DOHH2 (cell line): Measurements from ENCODE around the gene UBE2QL1.

ENCODE experiments used
- H3F3A ChIP-seq: fragments of 200-600 bp; sonication (generic), shearing (Covaris generic); 2 replicates; pipeline ENCODE4 v1.6.0; 2016; ENCODE audit warnings: antibody characterized with exemption, mild to moderate bottlenecking; ENCODE audit not compliant: control insufficient read depth, insufficient read depth
- H3K27ac ChIP-seq: fragments of 200-600 bp; sonication (generic); 2 replicates; pipeline ENCODE4 v1.5.1; 2014; ENCODE audit warnings: low read depth, mild to moderate bottlenecking, low read length, moderate library complexity
- H3K27me3 ChIP-seq: fragments of 200-600 bp; sonication (generic); 2 replicates; pipeline ENCODE4 v1.6.1; 2014; ENCODE audit warnings: mild to moderate bottlenecking, low read length, mixed read lengths; ENCODE audit not compliant: control insufficient read depth
- H3K36me3 ChIP-seq: fragments of 200-600 bp; sonication (generic); 2 replicates; pipeline ENCODE4 v1.6.1; 2014; ENCODE audit warnings: mild to moderate bottlenecking, low read length, moderate library complexity, mixed read lengths; ENCODE audit not compliant: control insufficient read depth
- H3K4me1 ChIP-seq: fragments of 200-600 bp; sonication (generic); 2 replicates; pipeline ENCODE4 v1.6.1; 2014; ENCODE audit warnings: mild to moderate bottlenecking, low read length, mixed read lengths; ENCODE audit not compliant: control insufficient read depth
- H3K4me2 ChIP-seq: fragments of 200-600 bp; sonication (generic); 2 replicates; pipeline ENCODE4 v1.6.0; 2014; ENCODE audit warnings: mild to moderate bottlenecking, low read length, moderate library complexity
- H3K4me3 ChIP-seq: fragments of 200-600 bp; sonication (generic); 2 replicates; pipeline ENCODE4 v1.5.1; 2014; ENCODE audit warnings: mild to moderate bottlenecking, low read length, mixed read lengths
- H3K79me2 ChIP-seq: fragments of 200-600 bp; sonication (generic); 2 replicates; pipeline ENCODE4 v1.6.1; 2014; ENCODE audit warnings: mild to moderate bottlenecking, low read length, mixed read lengths; ENCODE audit not compliant: control insufficient read depth
- H3K9me2 ChIP-seq: fragments of 200-600 bp; sonication (generic); replicated peaks from 2 replicates; pipeline ENCODE4 v1.6.1; 2014; ENCODE audit warnings: mild to moderate bottlenecking, low read length, mixed read lengths; ENCODE audit not compliant: control insufficient read depth
- H3K9me3 ChIP-seq: fragments of 200-600 bp; sonication (generic); 2 replicates; pipeline ENCODE4 v1.6.1; 2014; ENCODE audit warnings: antibody characterized with exemption, low read length, mixed read lengths; ENCODE audit not compliant: control insufficient read depth, insufficient read depth
- H4K20me1 ChIP-seq: fragments of 200-600 bp; sonication (generic); 2 replicates; pipeline ENCODE4 v1.6.0; 2014; ENCODE audit warnings: low read depth, mild to moderate bottlenecking, antibody characterized with exemption, low read length, moderate library complexity; ENCODE audit not compliant: control insufficient read depth, insufficient read depth
- CTCF ChIP-seq: fragments of 200-600 bp; sonication (generic); IDR thresholded peaks from one replicate; pipeline ENCODE4 v1.5.1; 2014; ENCODE audit warnings: antibody characterized with exemption, mild to moderate bottlenecking, low read depth, low read length; ENCODE audit not compliant: poor library complexity, severe bottlenecking
- EZH2phosphoT487 ChIP-seq: fragments of 200-600 bp; sonication (generic); IDR thresholded peaks from 2 replicates; pipeline ENCODE4 v1.6.1; 2017; ENCODE audit warnings: borderline replicate concordance, mild to moderate bottlenecking, antibody characterized with exemption, low read length, moderate library complexity, mixed read lengths

The UBE2QL1 gene

GRCh38 chr5:6456766-6457370 is 8.2 kb downstream of the UBE2QL1 start:
- TF ChIP-seq CTCF (no peak), EZH2phosphoT487 (no peak)
- Histone ChIP-seq H3K4me1 (no peaks in the 10 kb centered on the region), H3K36me3 (no peaks in the 10 kb centered on the region)

GRCh38 chr5:6457592-6457991 is 8.9 kb downstream of the UBE2QL1 start:
- Histone ChIP-seq H3K9me3 (no peaks in the 10 kb centered on the region), H3K9me2 (no peaks in the 10 kb centered on the region)

More at GRCh38 chr5:6456766-6457370, 8.2 kb downstream of the UBE2QL1 start:
- no peak overlapping the region for H3K4me3 ChIP-seq
- no peak overlapping the region for H3K4me2 ChIP-seq
- no peaks in the 10 kb centered on the region for H3F3A ChIP-seq
- H3K9me3 ChIP-seq = no peaks in the 10 kb centered on the region
- H3K27ac ChIP-seq = no peak overlapping the region
- H3K79me2 ChIP-seq = no peaks in the 10 kb centered on the region
- no peaks in the 10 kb centered on the region for H4K20me1 ChIP-seq
- peaks cover 3% of the 10 kb centered on the region for H3K27me3 ChIP-seq
- H3K9me2 ChIP-seq = no peaks in the 10 kb centered on the region

GRCh38 chr5:6458833-6459232 is 10.2 kb downstream of the UBE2QL1 start:
- Histone ChIP-seq H3K4me1 (no peaks in the 10 kb centered on the region), H3K4me2 (no peak overlapping the region), H3K9me2 (no peaks in the 10 kb centered on the region), H3K27me3 (no peaks in the 10 kb centered on the region; the same call in 1 of the 2 replicates), H3K9me3 (no peaks in the 10 kb centered on the region), H3K4me3 (no peak overlapping the region), H3K79me2 (no peaks in the 10 kb centered on the region), H4K20me1 (no peaks in the 10 kb centered on the region), H3F3A (no peaks in the 10 kb centered on the region), H3K27ac (no peak overlapping the region), H3K36me3 (no peaks in the 10 kb centered on the region)
- TF ChIP-seq CTCF = no peak

More at GRCh38 chr5:6457592-6457991, 8.9 kb downstream of the UBE2QL1 start:
- H3K4me1 ChIP-seq = no peaks in the 10 kb centered on the region
- no peaks in the 10 kb centered on the region for H3K79me2 ChIP-seq
- no peaks in the 10 kb centered on the region for H3F3A ChIP-seq
- no peaks in the 10 kb centered on the region for H3K36me3 ChIP-seq
- H3K27ac ChIP-seq = no peak overlapping the region
- no peak overlapping the region for H3K4me2 ChIP-seq
- no peak overlapping the region for H3K4me3 ChIP-seq
- H4K20me1 ChIP-seq = no peaks in the 10 kb centered on the region
- TF ChIP-seq CTCF = no peak
- TF ChIP-seq EZH2phosphoT487 = no peak
- H3K27me3 ChIP-seq = peaks cover 2% of the 10 kb centered on the region

GRCh38 chr5:6459896-6460295 is 11.2 kb downstream of the UBE2QL1 start:
- no peak overlapping the region for H3K27ac ChIP-seq
- H3K4me3 ChIP-seq = no peak overlapping the region
- H4K20me1 ChIP-seq = no peaks in the 10 kb centered on the region
- H3K4me1 ChIP-seq = no peaks in the 10 kb centered on the region
- no peaks in the 10 kb centered on the region for H3K9me3 ChIP-seq
- H3K4me2 ChIP-seq = no peak overlapping the region
- TF ChIP-seq EZH2phosphoT487 = no peak
- no peaks in the 10 kb centered on the region for H3F3A ChIP-seq
- H3K79me2 ChIP-seq = no peaks in the 10 kb centered on the region
- no peaks in the 10 kb centered on the region for H3K36me3 ChIP-seq
- no peaks in the 10 kb centered on the region for H3K9me2 ChIP-seq
- no peaks in the 10 kb centered on the region; the same call in 1 of the 2 replicates for H3K27me3 ChIP-seq
